ENCODE measurements around the gene HBEGF.

The HBEGF gene

DNA sequence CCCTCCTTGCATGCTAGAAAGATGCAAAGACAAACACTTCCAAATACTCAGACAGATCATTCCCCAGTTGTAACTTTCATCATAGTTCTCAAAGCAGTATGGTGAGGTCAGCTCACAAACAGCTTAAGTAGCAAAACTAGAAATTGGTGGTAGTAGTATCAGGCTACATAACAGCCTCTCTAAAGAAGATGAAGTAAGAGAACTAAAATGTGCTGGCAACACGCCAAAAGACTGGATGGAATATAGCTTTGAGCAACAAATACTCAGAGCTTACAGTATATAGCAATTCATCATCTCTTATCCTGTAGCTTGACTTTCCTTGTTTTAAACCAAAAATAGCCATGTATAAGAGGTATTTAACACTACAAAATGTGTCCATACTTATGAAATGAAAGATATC is 51.0 kb downstream of the HBEGF start:
- TF ChIP-seq, protein P1, sequence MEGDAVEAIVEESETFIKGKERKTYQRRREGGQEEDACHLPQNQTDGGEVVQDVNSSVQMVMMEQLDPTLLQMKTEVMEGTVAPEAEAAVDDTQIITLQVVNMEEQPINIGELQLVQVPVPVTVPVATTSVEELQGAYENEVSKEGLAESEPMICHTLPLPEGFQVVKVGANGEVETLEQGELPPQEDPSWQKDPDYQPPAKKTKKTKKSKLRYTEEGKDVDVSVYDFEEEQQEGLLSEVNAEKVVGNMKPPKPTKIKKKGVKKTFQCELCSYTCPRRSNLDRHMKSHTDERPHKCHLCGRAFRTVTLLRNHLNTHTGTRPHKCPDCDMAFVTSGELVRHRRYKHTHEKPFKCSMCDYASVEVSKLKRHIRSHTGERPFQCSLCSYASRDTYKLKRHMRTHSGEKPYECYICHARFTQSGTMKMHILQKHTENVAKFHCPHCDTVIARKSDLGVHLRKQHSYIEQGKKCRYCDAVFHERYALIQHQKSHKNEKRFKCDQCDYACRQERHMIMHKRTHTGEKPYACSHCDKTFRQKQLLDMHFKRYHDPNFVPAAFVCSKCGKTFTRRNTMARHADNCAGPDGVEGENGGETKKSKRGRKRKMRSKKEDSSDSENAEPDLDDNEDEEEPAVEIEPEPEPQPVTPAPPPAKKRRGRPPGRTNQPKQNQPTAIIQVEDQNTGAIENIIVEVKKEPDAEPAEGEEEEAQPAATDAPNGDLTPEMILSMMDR (IDR thresholded peaks at IDR 0.05; ENCODE audit: insufficient read depth, missing control alignments), result no peak
- FAIRE-seq, result no peak
- DNase-seq (ENCODE audit: insufficient read length, low spot score), result no peak

DNA sequence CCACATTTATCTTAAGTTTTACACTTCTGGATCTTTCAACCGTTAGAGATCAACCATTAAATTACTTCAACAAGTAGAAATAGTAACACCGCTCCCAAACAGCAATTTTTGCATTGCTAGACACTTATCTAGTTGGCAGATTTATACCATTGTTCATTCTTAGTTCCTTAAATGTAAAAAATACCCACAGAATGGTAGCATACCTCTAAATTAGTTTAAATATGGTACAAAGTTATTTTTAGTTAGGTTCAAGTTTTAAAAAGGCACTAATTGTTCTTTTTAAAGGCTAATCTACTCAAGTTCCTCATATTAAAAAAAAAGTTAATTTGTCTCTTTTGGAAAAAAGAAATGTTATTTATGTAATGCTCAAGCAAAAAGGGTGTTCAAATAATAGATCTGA is 51.6 kb downstream of the HBEGF start:
- TF ChIP-seq, protein P1 (IDR thresholded peaks at IDR 0.05; ENCODE audit: insufficient read depth, missing control alignments), result no peak
- FAIRE-seq (no peak), DNase-seq (ENCODE audit: insufficient read length, low spot score) (no peak)

DNA sequence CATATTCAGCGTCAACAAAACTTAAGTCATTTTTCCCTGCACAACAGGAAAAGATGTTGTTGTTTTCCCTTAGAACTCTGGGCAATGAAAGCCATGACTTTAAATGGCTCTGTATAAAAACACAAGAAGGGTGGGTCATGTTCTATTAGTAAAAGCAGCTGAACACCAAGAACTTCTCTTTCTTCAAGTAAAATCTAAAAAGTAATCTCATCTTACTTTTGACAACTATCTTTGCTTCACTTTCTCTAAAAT is 52.6 kb downstream of the HBEGF start:
- TF ChIP-seq, protein P1 (IDR thresholded peaks at IDR 0.05; ENCODE audit: insufficient read depth, missing control alignments), result no peak
- FAIRE-seq, result no peak
- no peak for DNase-seq (ENCODE audit: insufficient read length, low spot score)

DNA sequence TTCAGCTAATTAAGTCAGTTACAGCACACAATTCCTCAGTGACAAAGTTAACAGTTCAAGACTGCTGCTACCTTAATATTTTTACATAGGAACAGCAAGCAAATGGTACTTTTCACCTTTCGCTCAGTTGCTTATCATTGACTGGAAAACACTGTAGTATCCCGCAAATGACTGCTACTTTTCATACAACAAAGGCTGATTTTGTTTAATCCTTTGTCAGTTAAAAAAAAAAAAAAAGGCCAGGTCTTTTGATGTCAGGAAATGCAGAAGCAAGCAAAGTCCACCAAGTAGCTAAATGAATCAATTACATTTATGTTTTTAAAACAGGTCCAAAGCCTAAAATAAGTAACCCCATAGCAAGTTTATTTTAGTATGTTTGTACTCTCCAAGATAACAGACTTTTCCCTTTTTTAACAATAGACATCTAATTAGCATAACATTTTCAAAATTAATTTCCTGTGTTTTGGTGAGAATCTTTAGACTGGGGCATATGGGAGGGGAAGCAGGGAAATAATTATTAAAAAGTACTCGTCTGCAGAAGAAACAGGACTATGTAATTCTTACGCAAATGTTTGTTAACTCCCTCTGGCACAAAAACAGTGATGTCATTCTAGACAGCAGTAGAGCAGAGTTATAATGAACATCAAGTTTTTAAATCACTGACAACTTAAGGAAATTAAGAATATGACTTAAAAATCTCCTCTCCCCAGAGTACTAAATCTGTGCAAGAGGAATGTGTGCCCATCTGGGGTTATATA is 53.1 kb downstream of the HBEGF start:
- DNase-seq (ENCODE audit: insufficient read length, low spot score), result no peak
- FAIRE-seq, result no peak
- TF ChIP-seq, protein P1 (IDR thresholded peaks at IDR 0.05; ENCODE audit: insufficient read depth, missing control alignments), result no peak

DNA sequence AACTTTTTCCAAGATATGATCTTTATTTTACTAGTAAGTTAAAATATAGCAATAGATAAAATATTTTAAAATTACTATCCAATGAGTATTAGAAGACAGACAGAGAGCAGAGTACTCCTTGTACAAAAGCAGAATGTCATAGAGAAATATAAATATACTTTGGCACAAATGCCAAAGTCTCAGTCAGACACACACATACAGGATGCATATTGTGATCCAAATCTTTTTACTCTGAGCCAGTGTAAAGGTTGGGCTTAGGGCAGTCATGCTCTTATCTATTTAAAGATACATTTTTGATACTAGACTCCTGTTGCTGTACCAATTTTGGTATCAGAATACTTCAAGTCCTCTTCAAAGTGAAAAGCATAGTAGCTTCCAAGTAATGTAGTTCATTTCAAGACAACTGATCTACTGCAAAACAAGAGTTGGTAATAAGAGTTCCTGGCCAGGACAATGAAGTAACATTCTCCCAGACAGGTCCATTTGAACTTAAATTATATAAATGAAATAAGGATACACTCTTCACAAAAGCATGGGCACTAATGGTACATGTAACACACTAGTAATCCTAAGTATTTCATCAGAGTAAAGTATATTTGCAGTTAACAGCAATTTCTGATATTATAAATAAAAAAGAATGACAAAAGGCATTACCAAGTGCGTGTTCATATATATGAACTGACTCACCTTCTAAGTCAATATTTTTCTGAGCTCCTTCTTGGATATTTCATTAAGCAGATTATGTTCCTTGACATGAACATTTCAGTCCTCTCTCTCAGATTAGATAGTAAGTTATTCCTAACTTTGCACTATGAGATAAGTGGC is 54.0 kb downstream of the HBEGF start:
- DNase-seq (ENCODE audit: insufficient read length, low spot score), result no peak
- TF ChIP-seq, protein P1 (IDR thresholded peaks at IDR 0.05; ENCODE audit: insufficient read depth, missing control alignments), result no peak
- no peak for FAIRE-seq

DNA sequence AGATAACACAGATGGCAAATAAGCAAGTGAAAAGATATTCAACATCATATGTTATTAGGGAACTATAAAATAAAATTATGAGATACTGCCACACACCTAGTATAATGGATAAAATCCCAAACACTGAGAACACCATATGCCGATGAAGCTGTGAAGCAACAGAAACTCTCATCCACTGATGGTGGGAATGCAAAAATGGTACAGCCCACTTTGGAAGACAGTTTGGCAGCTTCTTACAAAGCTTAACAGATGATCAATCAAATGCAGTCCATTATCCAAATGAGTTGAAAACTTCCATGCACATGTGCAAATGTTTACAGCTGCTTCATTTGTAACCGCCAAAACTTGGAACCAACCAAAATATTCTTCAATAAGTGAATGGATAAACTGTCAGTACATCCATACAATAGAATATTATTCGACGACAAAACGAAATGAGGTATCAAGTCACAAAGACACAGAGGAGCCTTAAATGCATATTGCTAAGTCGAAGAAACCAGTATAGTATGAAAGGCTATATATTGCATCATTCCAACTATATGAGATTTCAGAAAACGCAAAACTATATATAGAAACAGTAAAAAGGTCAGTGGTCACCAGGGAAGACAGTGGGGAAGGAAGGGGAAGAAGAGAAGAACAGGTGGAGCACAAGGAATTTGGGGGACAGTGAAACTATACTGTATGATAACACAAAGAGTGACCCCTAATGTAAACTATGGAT is 58.4 kb downstream of the HBEGF start:
- DNase-seq (ENCODE audit: insufficient read length, low spot score), result no peak
- TF ChIP-seq, protein P1 (IDR thresholded peaks at IDR 0.05; ENCODE audit: insufficient read depth, missing control alignments), result no peak
- FAIRE-seq, result no peak

Data from D721Med (cell line).